ENCODE results near the gene MED20.

The MED20 gene

DNA sequence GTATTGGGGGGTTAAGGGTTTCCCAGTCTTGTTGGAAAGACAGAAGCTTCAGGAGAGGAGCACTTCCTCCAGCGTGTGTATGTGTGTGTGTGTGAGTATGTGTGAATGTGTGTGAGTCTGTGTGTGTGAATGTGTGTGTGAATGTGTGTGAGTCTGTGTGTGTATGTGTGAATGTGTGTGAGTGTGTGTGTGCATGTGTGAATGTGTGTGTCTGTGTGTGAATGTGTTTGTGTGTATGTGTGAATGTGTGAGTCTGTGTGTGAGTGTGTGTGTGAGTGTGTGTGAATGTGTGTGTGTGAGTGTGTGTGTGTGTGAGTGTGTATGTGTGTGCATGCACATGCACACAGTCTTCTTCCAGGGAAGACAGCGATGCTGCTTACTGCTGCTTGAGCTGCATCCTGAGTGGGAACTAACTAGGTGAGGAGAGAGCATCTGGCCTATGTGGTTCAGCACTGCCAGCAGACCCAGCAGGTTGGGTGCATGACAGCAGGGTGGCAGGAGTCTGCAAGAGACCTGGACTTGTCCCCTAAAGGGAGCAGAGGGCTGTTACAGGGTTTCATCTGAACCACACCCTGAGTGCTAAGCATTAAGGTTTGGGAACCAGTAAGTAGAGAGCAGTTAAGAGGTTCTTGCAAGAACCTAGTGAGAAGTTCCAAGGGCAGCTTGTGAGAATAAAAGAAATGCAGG is 43.4 kb upstream of the MED20 start:
- Histone ChIP-seq H3K27me3 (ENCODE audit: insufficient read depth, poor library complexity, severe bottlenecking) (no peaks in the 10 kb centered on the region), H3K27ac (replicated peaks) (no peak overlapping the region), H3K4me3 (replicated peaks; ENCODE audit: insufficient read depth, low read length) (no peak overlapping the region)
- TF ChIP-seq POLR2AphosphoS5 (IDR thresholded peaks at IDR 0.05; ENCODE audit: low read depth) (no peak), GABPA (IDR thresholded peaks at IDR 0.05; ENCODE audit: low read depth) (no peak)
- TF ChIP-seq, protein P1, sequence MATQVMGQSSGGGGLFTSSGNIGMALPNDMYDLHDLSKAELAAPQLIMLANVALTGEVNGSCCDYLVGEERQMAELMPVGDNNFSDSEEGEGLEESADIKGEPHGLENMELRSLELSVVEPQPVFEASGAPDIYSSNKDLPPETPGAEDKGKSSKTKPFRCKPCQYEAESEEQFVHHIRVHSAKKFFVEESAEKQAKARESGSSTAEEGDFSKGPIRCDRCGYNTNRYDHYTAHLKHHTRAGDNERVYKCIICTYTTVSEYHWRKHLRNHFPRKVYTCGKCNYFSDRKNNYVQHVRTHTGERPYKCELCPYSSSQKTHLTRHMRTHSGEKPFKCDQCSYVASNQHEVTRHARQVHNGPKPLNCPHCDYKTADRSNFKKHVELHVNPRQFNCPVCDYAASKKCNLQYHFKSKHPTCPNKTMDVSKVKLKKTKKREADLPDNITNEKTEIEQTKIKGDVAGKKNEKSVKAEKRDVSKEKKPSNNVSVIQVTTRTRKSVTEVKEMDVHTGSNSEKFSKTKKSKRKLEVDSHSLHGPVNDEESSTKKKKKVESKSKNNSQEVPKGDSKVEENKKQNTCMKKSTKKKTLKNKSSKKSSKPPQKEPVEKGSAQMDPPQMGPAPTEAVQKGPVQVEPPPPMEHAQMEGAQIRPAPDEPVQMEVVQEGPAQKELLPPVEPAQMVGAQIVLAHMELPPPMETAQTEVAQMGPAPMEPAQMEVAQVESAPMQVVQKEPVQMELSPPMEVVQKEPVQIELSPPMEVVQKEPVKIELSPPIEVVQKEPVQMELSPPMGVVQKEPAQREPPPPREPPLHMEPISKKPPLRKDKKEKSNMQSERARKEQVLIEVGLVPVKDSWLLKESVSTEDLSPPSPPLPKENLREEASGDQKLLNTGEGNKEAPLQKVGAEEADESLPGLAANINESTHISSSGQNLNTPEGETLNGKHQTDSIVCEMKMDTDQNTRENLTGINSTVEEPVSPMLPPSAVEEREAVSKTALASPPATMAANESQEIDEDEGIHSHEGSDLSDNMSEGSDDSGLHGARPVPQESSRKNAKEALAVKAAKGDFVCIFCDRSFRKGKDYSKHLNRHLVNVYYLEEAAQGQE (IDR thresholded peaks at IDR 0.05; ENCODE audit: insufficient replicate concordance, low read depth): no peak
- DNase-seq (ENCODE audit: low read depth in 1 of 2, low spot score in 1 of 2): no peak

DNA sequence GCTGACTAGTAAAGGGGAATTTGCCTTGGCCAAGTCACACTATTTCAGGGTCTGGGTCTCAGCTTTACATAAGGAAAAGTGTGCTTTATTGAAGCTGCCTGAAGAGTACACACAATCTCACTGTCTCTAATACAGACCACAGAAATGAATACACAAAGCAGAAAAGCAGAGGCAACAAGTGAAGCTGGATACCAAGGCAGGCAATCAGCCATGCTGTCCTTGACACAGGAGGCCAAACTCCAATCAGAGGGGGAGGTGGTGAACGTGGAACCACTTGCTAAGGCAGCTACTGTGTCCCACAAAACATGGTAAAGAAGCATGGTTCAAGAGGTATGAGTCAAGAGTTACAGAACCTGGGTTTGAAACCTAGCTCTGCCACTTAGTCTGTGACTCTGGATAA is 42.4 kb upstream of the MED20 start:
- no peak overlapping the region for H3K27ac ChIP-seq (replicated peaks)
- no peak overlapping the region for H3K4me3 ChIP-seq (replicated peaks; ENCODE audit: insufficient read depth, low read length)

DNA sequence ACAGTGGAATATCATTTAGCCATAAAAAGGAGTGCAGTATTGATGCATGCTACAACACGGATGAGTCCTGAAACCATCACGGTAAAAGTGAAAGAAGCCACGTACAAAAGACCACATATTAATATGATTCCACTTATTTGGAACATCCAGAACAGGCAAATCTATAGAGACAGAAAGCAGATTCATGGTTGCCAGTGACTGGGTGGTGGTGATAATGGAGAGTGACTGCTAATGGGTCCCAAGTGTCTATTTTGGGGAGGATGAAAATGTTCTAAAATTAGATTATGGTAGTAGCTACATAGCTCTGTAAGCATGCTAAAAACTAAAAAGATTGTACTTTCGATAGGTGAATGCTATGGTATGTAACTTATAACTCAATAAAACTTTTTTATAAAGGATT is 39.1 kb upstream of the MED20 start:
- DNase-seq (ENCODE audit: low read depth in 1 of 2, low spot score in 1 of 2): no peak
- H3K4me3 ChIP-seq (replicated peaks; ENCODE audit: insufficient read depth, low read length): no peak overlapping the region
- TF ChIP-seq, protein P1 (IDR thresholded peaks at IDR 0.05; ENCODE audit: insufficient replicate concordance, low read depth): no peak
- TF ChIP-seq GABPA (IDR thresholded peaks at IDR 0.05; ENCODE audit: low read depth) (no peak), SPI1 (IDR thresholded peaks at IDR 0.05; ENCODE audit: borderline replicate concordance, low read depth) (no peak)
- H3K27ac ChIP-seq (replicated peaks): no peak overlapping the region
- H3K27me3 ChIP-seq (ENCODE audit: insufficient read depth, poor library complexity, severe bottlenecking): no peaks in the 10 kb centered on the region

More for the DNA sequence above, 42.4 kb upstream of the MED20 start:
- no peak for DNase-seq (ENCODE audit: low read depth in 1 of 2, low spot score in 1 of 2)
- TF ChIP-seq, protein P1 (IDR thresholded peaks at IDR 0.05; ENCODE audit: insufficient replicate concordance, low read depth): no peak
- TF ChIP-seq GABPA (IDR thresholded peaks at IDR 0.05; ENCODE audit: low read depth): no peak
- no peak for TF ChIP-seq POLR2AphosphoS5 (IDR thresholded peaks at IDR 0.05; ENCODE audit: low read depth)
- TF ChIP-seq, protein P2, sequence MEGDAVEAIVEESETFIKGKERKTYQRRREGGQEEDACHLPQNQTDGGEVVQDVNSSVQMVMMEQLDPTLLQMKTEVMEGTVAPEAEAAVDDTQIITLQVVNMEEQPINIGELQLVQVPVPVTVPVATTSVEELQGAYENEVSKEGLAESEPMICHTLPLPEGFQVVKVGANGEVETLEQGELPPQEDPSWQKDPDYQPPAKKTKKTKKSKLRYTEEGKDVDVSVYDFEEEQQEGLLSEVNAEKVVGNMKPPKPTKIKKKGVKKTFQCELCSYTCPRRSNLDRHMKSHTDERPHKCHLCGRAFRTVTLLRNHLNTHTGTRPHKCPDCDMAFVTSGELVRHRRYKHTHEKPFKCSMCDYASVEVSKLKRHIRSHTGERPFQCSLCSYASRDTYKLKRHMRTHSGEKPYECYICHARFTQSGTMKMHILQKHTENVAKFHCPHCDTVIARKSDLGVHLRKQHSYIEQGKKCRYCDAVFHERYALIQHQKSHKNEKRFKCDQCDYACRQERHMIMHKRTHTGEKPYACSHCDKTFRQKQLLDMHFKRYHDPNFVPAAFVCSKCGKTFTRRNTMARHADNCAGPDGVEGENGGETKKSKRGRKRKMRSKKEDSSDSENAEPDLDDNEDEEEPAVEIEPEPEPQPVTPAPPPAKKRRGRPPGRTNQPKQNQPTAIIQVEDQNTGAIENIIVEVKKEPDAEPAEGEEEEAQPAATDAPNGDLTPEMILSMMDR (IDR thresholded peaks at IDR 0.05; ENCODE audit: insufficient read depth, low read length): no peak
- no peak for TF ChIP-seq SPI1 (IDR thresholded peaks at IDR 0.05; ENCODE audit: borderline replicate concordance, low read depth)
- H3K27me3 ChIP-seq (ENCODE audit: insufficient read depth, poor library complexity, severe bottlenecking): no peaks in the 10 kb centered on the region

DNA sequence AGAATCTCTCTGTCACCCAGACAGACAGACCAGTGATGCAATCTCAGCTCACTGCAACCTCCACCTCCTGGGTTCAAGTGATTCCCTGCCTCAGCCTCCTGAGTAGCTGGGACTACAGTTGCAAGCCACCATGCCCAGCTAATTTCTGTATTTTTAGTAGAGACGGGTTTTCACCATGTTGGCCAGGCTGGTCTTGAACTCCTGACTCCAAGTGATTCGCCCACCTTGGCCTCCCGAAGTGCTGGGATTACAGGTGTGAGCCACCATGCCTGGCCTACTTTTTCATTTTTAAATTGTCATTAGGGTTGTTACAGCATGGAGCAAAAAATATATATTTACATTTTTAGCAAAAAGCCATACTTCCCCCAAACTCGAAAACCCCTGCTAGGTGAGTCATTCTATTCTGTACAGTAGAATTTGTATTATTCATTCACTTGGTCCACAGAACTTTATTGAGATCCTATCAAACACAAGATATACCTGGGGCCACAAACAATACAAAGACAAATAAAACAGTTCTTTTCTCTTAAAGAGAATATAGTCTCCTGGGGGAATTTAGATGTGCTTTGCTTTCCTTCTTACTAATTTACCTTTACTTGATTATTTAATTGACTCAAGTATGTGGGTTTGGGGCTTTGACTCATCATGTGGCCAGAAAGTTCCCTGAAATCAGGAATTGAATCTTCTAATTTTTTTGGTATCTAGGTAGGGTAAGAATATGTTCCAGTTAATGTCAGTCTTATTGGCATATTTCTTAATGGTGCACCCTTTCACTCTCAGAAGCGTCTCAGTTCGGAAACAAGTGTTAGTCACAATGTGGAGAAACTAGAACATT is 37.3 kb upstream of the MED20 start:
- TF ChIP-seq, protein P2 (IDR thresholded peaks at IDR 0.05; ENCODE audit: insufficient read depth, low read length): no peak
- TF ChIP-seq GABPA (IDR thresholded peaks at IDR 0.05; ENCODE audit: low read depth): no peak
- TF ChIP-seq POLR2AphosphoS5 (IDR thresholded peaks at IDR 0.05; ENCODE audit: low read depth): no peak
- H3K27me3 ChIP-seq (ENCODE audit: insufficient read depth, poor library complexity, severe bottlenecking): no peaks in the 10 kb centered on the region
- H3K4me3 ChIP-seq (replicated peaks; ENCODE audit: insufficient read depth, low read length): no peak overlapping the region
- H3K27ac ChIP-seq (replicated peaks): no peak overlapping the region
- DNase-seq (ENCODE audit: low read depth in 1 of 2, low spot score in 1 of 2): no peak
